GM21786 (cell line): ENCODE data around the gene AOX1.
A peak's percentile ranks its signal among the peaks of the same experiment; 100 is the strongest.
"Not testable (repeated sequence)": the region's sequence is repeated elsewhere in the genome, so short reads cannot be mapped to it uniquely, and the experiment has no call there.

Experiments
- ATAC-seq: cut with Tn5 transposase; IDR thresholded peaks from one replicate; pipeline ENCODE4 v1.9.1; 2021; ENCODE audit not compliant: unreplicated experiment

AOX1 gene

GRCh38 chr2:200585730-200586643 is at the start of gene AOX1:
AOX1 (plus strand) TSS chr2:200586014; CDS start chr2:200586109, 95 bp downstream.
- ATAC-seq, result peak; percentile 57

GRCh38 chr2:200538139-200538538 is 47.7 kb upstream of the AOX1 start:
- ATAC-seq, result no peak

GRCh38 chr2:200540793-200541192 is 45.0 kb upstream of the AOX1 start:
- ATAC-seq, result no peak

GRCh38 chr2:200566596-200566995 is 19.2 kb upstream of the AOX1 start:
- ATAC-seq, result not testable (repeated sequence)

GRCh38 chr2:200567932-200568331 is 17.9 kb upstream of the AOX1 start:
- no peak for ATAC-seq

GRCh38 chr2:200575957-200576356 is 9.9 kb upstream of the AOX1 start:
- ATAC-seq, result no peak

- no peak for ATAC-seq
These were observed 8.8 kb upstream of the AOX1 start for GRCh38 chr2:200577027-200577426.

GRCh38 chr2:200578778-200579177 is 7.0 kb upstream of the AOX1 start:
- no peak for ATAC-seq

GRCh38 chr2:200584639-200585038 is 1.2 kb upstream of the AOX1 start:
- no peak for ATAC-seq

- ATAC-seq, result no peak
These were observed 479 bp upstream of the AOX1 start for GRCh38 chr2:200585340-200585729.

GRCh38 chr2:200586644-200586975 is 796 bp downstream of the AOX1 start:
- no peak for ATAC-seq

- ATAC-seq, result no peak
These were observed 1.3 kb downstream of the AOX1 start for GRCh38 chr2:200587007-200587616.

GRCh38 chr2:200588076-200588678 is 2.4 kb downstream of the AOX1 start:
- ATAC-seq, result no peak

GRCh38 chr2:200590090-200590489 is 4.3 kb downstream of the AOX1 start:
- no peak for ATAC-seq

- ATAC-seq, result no peak
These were observed 5.5 kb downstream of the AOX1 start for GRCh38 chr2:200591308-200591707.

- ATAC-seq, result no peak
These were observed 6.7 kb downstream of the AOX1 start for GRCh38 chr2:200592406-200593075.

- ATAC-seq, result no peak
These were observed 8.1 kb downstream of the AOX1 start for GRCh38 chr2:200593905-200594304.

- ATAC-seq, result no peak
These were observed 10.1 kb downstream of the AOX1 start for GRCh38 chr2:200595913-200596312.

- no peak for ATAC-seq
These were observed 11.2 kb downstream of the AOX1 start for GRCh38 chr2:200596774-200597570.

GRCh38 chr2:200599206-200599605 is 13.4 kb downstream of the AOX1 start:
- ATAC-seq, result no peak
